Natural killer cell (primary cell): ENCODE results near the gene EFCAB7. TPM values are rescaled to one million over a fixed set of nuclear protein-coding genes. Genes with fewer than 3 reads are reported as not detected.

Experiments used
- ATAC-seq, 3 donors: fragments of 150-1000 bp in 2 of 3; fragments of 200-7000 bp in 1 of 3; cut with Tn5 transposase; 1 replicate in 1 of 3; 2 replicates in 2 of 3; pipeline ENCODE4 v1.10.0; 2021; ENCODE audit warnings: mild to moderate bottlenecking in 2 of 3, moderate library complexity in 2 of 3
- DNase-seq, 2 donors: peaks; one replicate each; pipeline versions ENCODE4 v3.0.0 to v3.0.0-alpha.2; 2013 to 2021; ENCODE audit warnings: mixed read lengths in 1 of 2
- H3K27ac ChIP-seq: one replicate; pipeline ENCODE4 v1.5.1; 2013; ENCODE audit warnings: mild to moderate bottlenecking, low read length
- H3K27me3 ChIP-seq: one replicate; pipeline ENCODE4 v1.6.1; 2013; ENCODE audit warnings: low read length; ENCODE audit not compliant: control insufficient read depth, insufficient read depth
- H3K36me3 ChIP-seq: one replicate; pipeline ENCODE4 v1.6.1; 2013; ENCODE audit warnings: low read length; ENCODE audit not compliant: control insufficient read depth, insufficient read depth
- H3K4me1 ChIP-seq: one replicate; pipeline ENCODE4 v1.6.1; 2013; ENCODE audit warnings: low read length; ENCODE audit not compliant: control insufficient read depth, insufficient read depth
- H3K4me3 ChIP-seq: one replicate; pipeline ENCODE4 v1.5.1; 2013; ENCODE audit warnings: low read length
- H3K9me3 ChIP-seq: one replicate; pipeline ENCODE4 v1.6.1; 2013; ENCODE audit warnings: low read length; ENCODE audit not compliant: control insufficient read depth, insufficient read depth
- H3K27ac Mint-ChIP-seq, 2 donors: one replicate each; pipeline ENCODE4 v1.8.0; 2022; ENCODE audit warnings: mild to moderate bottlenecking in 2 of 2, mixed read lengths in 2 of 2, moderate library complexity in 1 of 2
- H3K27me3 Mint-ChIP-seq, 2 donors: one replicate each; pipeline ENCODE4 v1.8.0; 2022; ENCODE audit warnings: low read depth in 2 of 2, mixed read lengths in 2 of 2
- H3K36me3 Mint-ChIP-seq: one replicate; pipeline ENCODE4 v1.8.0; 2022; ENCODE audit warnings: mixed read lengths
- H3K4me1 Mint-ChIP-seq, 2 donors: one replicate each; pipeline ENCODE4 v1.8.0; 2022; ENCODE audit warnings: mixed read lengths in 2 of 2
- H3K4me3 Mint-ChIP-seq: one replicate; pipeline ENCODE4 v1.8.0; 2022; ENCODE audit warnings: mild to moderate bottlenecking, moderate library complexity, mixed read lengths
- H3K9me3 Mint-ChIP-seq, 2 donors: one replicate each; pipeline ENCODE4 v1.8.0; 2022; ENCODE audit warnings: mixed read lengths in 2 of 2
- WGBS: methylation state at CpG from one replicate; pipeline ENCODE4 v1.1.7; 2013; ENCODE audit warnings: missing lambda C conversion rate; ENCODE audit not compliant: insufficient coverage; 5-methylcytosine and 5-hydroxymethylcytosine counted together
- intact Hi-C: fragments of 100-400 bp; cut with micrococcal nuclease; formaldehyde crosslinking; loops from one replicate; pipeline ENCODE4 v1.14.2; 2022
- total RNA-seq, 4 donors: library from RNA; stranded (reverse); fragments of 120-200 nt in 1 of 4; gene quantifications; one replicate each; pipeline versions ENCODE4 v1.2.3 to v1.2.4, GENCODE V29; 2013 to 2022
- TF ChIP-seq, protein P1 (sequence below): fragments of 200-600 bp; IDR thresholded peaks from one replicate; pipeline ENCODE4 v1.8.0; 2022; ENCODE audit warnings: antibody characterized with exemption

The EFCAB7 gene
- total RNA-seq, 3 donors from 2014 or later (not counting 1 experiment from before 2014, with no cell fraction given), result 5.4 to 7.5 (median 6.0) TPM

DNA sequence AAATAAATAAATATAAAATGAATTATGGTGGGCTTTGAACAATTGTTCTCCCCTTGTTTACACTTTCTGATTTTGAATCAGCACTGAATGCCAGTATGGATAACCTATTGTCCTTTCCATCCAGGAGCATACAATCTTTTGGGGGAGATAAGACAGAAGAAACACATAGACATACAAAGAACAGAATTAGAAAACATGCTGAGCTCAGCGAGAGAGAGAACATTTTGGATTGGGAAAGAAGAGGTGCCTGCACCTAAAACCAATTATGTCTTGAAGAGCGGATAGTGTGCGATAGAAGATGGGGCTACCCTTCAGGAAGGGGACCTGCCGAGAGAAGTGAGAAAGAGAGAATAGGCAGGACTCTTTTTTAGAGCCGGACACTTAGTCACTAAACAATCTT, 76.5 kb downstream of the EFCAB7 start:
- H3K9me3 ChIP-seq, result no peaks in the 10 kb centered on the region
- intact Hi-C loops, result loop anchor here (10.0 kb wide), 1 partner anchor 295 kb away; no protein-coding TSS in a partner anchor
- no peak for DNase-seq
- WGBS, result 92% methylated on average over 5 of the region's 5 CpGs
- Mint-ChIP-seq H3K27ac (no peak overlapping the region), H3K36me3 (no peaks in the 10 kb centered on the region), H3K4me1 (peaks cover 33 to 36% of the 10 kb centered on the region in 2 donors), H3K27me3 (no peaks in the 10 kb centered on the region), H3K9me3 (no peaks in the 10 kb centered on the region), H3K4me3 (no peak overlapping the region)
- peaks cover under 1% of the 10 kb centered on the region for H3K4me1 ChIP-seq
- H3K36me3 ChIP-seq, result no peaks in the 10 kb centered on the region
- TF ChIP-seq, protein P1, sequence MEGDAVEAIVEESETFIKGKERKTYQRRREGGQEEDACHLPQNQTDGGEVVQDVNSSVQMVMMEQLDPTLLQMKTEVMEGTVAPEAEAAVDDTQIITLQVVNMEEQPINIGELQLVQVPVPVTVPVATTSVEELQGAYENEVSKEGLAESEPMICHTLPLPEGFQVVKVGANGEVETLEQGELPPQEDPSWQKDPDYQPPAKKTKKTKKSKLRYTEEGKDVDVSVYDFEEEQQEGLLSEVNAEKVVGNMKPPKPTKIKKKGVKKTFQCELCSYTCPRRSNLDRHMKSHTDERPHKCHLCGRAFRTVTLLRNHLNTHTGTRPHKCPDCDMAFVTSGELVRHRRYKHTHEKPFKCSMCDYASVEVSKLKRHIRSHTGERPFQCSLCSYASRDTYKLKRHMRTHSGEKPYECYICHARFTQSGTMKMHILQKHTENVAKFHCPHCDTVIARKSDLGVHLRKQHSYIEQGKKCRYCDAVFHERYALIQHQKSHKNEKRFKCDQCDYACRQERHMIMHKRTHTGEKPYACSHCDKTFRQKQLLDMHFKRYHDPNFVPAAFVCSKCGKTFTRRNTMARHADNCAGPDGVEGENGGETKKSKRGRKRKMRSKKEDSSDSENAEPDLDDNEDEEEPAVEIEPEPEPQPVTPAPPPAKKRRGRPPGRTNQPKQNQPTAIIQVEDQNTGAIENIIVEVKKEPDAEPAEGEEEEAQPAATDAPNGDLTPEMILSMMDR, result no peak
- H3K27me3 ChIP-seq, result no peaks in the 10 kb centered on the region
- H3K27ac ChIP-seq, result no peak overlapping the region
- no peak overlapping the region for H3K4me3 ChIP-seq
- ATAC-seq, result no peak

DNA sequence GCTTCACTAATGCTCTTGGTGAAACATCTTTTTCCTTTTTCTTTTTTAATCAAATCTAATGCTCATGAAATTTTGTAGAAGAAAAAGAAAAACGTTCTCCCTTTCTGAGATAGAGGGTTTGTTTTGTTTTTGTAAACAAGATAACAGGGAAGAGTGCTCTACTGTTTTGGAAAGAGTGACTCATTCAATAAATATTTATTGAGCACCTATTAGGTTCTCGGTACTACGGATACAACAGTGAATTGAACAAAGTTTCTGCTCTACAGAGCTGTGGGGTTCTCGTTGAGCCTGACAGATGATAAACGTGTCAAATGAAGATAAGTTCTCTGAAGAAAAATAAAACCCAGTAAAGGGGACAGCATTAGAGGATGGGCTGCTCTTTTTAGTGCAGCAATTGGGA, 76.9 kb downstream of the EFCAB7 start:
- no peak overlapping the region for H3K27ac Mint-ChIP-seq
- Histone ChIP-seq H3K4me1 (no peaks in the 10 kb centered on the region), H3K27ac (no peak overlapping the region), H3K36me3 (no peaks in the 10 kb centered on the region), H3K9me3 (no peaks in the 10 kb centered on the region), H3K4me3 (no peak overlapping the region), H3K27me3 (no peaks in the 10 kb centered on the region)
- no peaks in the 10 kb centered on the region for H3K36me3 Mint-ChIP-seq
- TF ChIP-seq, protein P1, result no peak
- intact Hi-C loops, result no loop called here
- DNase-seq (no peak), ATAC-seq (no peak)
- H3K9me3 Mint-ChIP-seq, result no peaks in the 10 kb centered on the region
- H3K4me3 Mint-ChIP-seq, result no peak overlapping the region
- 91% methylated on average over 4 of the region's 5 CpGs for WGBS
- H3K4me1 Mint-ChIP-seq, result peaks cover 33 to 36% of the 10 kb centered on the region in 2 donors
- H3K27me3 Mint-ChIP-seq, result no peaks in the 10 kb centered on the region

DNA sequence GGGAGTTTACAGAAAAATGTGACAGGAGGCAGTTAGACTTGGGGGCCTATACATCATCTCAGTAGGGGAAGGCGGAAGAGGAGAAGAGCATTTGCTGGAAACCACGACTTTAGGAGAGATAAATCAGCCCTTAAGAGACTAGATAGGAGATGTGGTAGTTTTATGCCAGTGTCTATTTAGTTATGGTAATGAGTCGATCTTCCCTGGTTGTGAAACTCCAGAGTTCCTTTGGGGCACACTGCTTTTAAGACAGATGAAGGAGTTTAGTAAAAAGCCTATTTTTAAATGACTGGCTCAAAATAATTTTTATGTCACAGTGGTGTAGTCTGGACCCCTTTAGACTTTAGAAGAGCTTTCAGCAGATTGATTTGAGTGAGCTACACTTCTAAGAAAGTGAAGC, 77.7 kb downstream of the EFCAB7 start:
- no peak overlapping the region for H3K4me3 Mint-ChIP-seq
- no peak overlapping the region for H3K27ac Mint-ChIP-seq
- Histone ChIP-seq H3K9me3 (no peaks in the 10 kb centered on the region), H3K4me1 (no peaks in the 10 kb centered on the region), H3K27ac (no peak overlapping the region), H3K36me3 (no peaks in the 10 kb centered on the region), H3K4me3 (no peak overlapping the region), H3K27me3 (no peaks in the 10 kb centered on the region)
- TF ChIP-seq, protein P1, result no peak
- ATAC-seq (no peak), DNase-seq (no peak)
- H3K27me3 Mint-ChIP-seq, result no peaks in the 10 kb centered on the region
- intact Hi-C loops, result no loop called here
- no peaks in the 10 kb centered on the region for H3K9me3 Mint-ChIP-seq
- H3K36me3 Mint-ChIP-seq, result no peaks in the 10 kb centered on the region
- peaks cover 30 to 33% of the 10 kb centered on the region in 2 donors for H3K4me1 Mint-ChIP-seq
- 91% methylated on average over 3 of the region's 3 CpGs for WGBS

DNA sequence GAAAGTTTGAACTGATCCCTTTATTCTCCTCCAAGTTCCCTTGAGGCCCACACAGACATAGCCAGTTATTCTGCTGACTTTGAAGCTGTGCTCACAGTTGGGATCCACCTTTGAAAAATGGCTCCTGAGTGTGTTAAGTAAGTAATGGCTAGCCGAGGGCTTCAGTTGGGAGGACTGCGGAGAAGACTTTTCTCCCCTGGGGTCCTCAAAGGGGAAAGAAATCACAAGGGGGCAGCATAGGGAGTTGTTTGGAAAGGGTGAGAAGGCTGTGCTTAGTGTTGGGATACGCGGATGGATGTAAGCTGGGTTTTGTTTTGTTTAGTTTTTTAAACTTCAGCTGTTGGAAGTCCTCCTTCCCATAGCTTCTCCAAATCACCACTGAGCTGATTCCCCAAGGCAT, 78.1 kb downstream of the EFCAB7 start:
- no peak overlapping the region for H3K27ac Mint-ChIP-seq
- H3K27me3 Mint-ChIP-seq, result no peaks in the 10 kb centered on the region
- no peak for ATAC-seq
- H3K27ac ChIP-seq, result no peak overlapping the region
- peaks cover 28 to 33% of the 10 kb centered on the region in 2 donors for H3K4me1 Mint-ChIP-seq
- intact Hi-C loops, result no loop called here
- TF ChIP-seq, protein P1, result no peak
- no peak overlapping the region for H3K4me3 Mint-ChIP-seq
- no peaks in the 10 kb centered on the region for H3K36me3 ChIP-seq
- H3K36me3 Mint-ChIP-seq, result no peaks in the 10 kb centered on the region
- H3K9me3 Mint-ChIP-seq, result no peaks in the 10 kb centered on the region
- H3K9me3 ChIP-seq, result no peaks in the 10 kb centered on the region
- H3K4me3 ChIP-seq, result no peak overlapping the region
- no peaks in the 10 kb centered on the region for H3K27me3 ChIP-seq
- H3K4me1 ChIP-seq, result no peaks in the 10 kb centered on the region
- 69% methylated on average over 2 of the region's 4 CpGs for WGBS
- DNase-seq, result no peak
